ENCODE results near the gene FAM78B.
A peak's percentile ranks its signal among the peaks of the same experiment; 100 is the strongest.

Gene FAM78B

DNA sequence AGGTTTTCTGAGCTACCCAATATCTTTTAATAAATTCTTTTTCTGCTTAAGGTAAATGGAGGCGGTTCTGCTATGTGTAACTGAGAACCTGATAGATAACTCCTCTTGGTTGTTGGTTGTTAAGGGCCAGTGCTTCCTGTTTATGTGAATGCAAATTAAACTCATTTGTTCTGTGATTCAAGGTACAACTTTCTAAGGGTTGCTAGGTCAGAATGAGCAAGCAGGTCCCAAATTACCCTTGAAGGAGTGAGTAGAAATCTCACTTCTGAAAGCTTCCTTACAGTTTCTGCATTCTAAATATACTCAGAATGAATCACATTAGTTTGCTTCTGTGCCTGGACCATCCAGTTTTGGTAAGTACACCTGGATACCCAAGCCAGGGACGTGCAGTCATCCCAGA, 15.5 kb upstream of the FAM78B start:
- DNase-seq (ENCODE audit: insufficient read length) (no peak), FAIRE-seq (no peak)
- no peak for TF ChIP-seq POLR2A (IDR thresholded peaks at IDR 0.05; ENCODE audit: low read depth, low read length)
- TF ChIP-seq TAF1 (IDR thresholded peaks at IDR 0.05; ENCODE audit: borderline replicate concordance, low read depth, low read length) = no peak
- TF ChIP-seq POLR2AphosphoS5 (IDR thresholded peaks at IDR 0.05; ENCODE audit: low read depth, low read length) = no peak

- FAIRE-seq (no peak), DNase-seq (ENCODE audit: insufficient read length) (no peak)
- TF ChIP-seq POLR2AphosphoS5 (IDR thresholded peaks at IDR 0.05; ENCODE audit: low read depth, low read length) (no peak), TAF1 (IDR thresholded peaks at IDR 0.05; ENCODE audit: borderline replicate concordance, low read depth, low read length) (no peak), POLR2A (IDR thresholded peaks at IDR 0.05; ENCODE audit: low read depth, low read length) (no peak)
Measured at GRCh38 chr1:166176416-166176815, 9.6 kb upstream of the FAM78B start.

DNA sequence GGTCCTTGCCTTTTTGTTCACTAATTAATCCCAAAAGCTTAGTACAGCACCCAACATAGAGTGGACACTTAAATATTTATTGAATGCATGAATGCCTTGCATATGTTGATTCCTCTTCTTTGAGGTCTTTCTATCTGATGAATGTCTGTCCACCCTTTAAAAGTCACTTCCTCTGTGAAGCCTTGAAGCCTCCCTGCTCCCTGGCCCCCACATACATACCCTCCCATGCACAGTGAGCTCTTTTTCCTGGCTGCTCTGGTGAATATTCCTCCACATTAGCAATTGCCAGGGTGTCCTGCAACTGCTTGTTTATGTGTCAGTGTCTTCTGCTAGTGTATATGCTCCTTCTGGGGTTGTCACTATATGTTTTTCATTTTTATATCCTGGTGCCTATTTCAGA, 8.2 kb upstream of the FAM78B start:
- TF ChIP-seq POLR2AphosphoS5 (IDR thresholded peaks at IDR 0.05; ENCODE audit: low read depth, low read length) = no peak
- FAIRE-seq (no peak), DNase-seq (ENCODE audit: insufficient read length) (no peak)

DNA sequence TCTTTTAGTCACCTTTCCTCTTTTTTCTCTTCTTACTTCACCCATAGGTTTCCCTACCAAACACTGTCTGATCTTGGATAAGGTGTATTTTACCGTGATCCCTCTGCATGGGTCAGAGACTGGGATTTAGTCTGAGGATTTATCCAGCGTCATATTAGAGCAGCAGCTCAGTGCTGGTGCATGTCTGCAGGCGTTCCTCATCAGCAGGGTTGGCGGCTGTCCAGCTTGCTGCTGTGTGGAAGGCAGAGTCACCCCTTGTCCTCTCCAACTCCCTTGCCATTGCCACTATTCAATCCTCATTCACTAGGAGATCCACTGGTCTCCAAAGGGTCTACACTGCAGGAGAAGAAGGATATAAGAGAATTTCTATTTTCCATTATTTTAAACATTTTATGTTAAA, 7.3 kb upstream of the FAM78B start:
- TF ChIP-seq TAF1 (IDR thresholded peaks at IDR 0.05; ENCODE audit: borderline replicate concordance, low read depth, low read length) = no peak
- DNase-seq (ENCODE audit: insufficient read length) = no peak
- FAIRE-seq = no peak

DNA sequence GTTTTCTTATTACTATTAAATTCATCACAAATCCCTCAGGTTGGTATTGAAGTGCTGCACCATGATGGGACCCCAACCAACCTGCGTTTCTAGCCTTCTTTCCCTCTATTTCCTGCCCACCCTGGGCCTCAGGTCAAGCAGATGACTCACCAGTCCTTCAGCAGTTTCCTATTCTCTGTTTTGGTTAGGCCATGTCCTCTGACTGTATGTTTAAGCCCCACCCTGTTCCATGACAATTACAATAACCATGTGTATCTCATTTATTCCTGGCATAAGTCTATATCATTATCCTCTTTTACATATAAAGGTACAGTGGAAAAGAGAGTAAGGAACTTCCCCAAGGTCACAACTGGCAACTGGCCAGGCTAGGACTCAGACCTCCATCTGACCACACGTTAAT, 5.3 kb upstream of the FAM78B start:
- no peak for DNase-seq (ENCODE audit: insufficient read length)
- TF ChIP-seq POLR2A (IDR thresholded peaks at IDR 0.05; ENCODE audit: low read depth, low read length) (no peak), TAF1 (IDR thresholded peaks at IDR 0.05; ENCODE audit: borderline replicate concordance, low read depth, low read length) (no peak), POLR2AphosphoS5 (IDR thresholded peaks at IDR 0.05; ENCODE audit: low read depth, low read length) (no peak)
- FAIRE-seq = no peak

DNA sequence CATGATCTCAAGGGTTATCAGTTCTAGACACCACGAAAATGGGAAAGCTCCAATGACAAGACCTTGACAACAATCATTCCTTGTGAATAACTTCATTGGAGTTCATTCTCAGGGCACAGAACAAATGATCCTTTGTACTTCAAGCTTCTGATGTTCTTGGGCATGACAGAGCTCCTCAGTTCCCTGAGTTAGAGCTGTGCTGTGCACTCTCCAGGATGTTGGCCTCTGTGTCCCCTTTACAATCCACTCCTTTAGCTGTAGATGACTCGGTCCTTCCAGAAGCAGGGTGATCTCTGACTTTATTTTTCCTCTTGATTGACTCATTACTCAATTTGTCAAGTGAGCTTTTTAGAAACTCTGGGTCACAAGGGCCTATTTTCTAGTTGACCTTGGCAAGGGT, 3.9 kb upstream of the FAM78B start:
- DNase-seq (ENCODE audit: insufficient read length) (no peak), FAIRE-seq (no peak)
- TF ChIP-seq TAF1 (IDR thresholded peaks at IDR 0.05; ENCODE audit: borderline replicate concordance, low read depth, low read length) = no peak
- no peak for TF ChIP-seq POLR2AphosphoS5 (IDR thresholded peaks at IDR 0.05; ENCODE audit: low read depth, low read length)
- TF ChIP-seq POLR2A (IDR thresholded peaks at IDR 0.05; ENCODE audit: low read depth, low read length) = no peak

DNA sequence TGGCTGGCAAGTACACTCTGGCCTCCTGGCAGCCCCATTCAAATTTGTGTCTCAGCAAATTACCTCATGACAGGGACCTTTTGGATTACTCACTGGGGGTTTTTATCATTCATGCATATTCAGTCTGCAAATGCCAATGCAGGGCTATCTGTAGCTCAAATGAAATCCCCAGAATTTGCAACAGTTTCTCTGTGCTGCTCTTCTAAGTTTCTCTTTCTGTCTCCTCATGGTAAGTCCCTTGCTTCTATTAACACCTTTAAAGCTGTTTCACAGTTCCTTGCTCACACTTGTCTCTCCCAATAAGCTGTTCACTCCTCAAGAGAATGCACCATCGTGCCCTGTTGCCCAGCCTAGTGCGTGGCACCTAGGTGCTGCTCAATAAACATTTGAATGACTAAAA, 3.3 kb upstream of the FAM78B start:
- TF ChIP-seq POLR2AphosphoS5 (IDR thresholded peaks at IDR 0.05; ENCODE audit: low read depth, low read length) = no peak
- no peak for TF ChIP-seq TAF1 (IDR thresholded peaks at IDR 0.05; ENCODE audit: borderline replicate concordance, low read depth, low read length)
- no peak for TF ChIP-seq POLR2A (IDR thresholded peaks at IDR 0.05; ENCODE audit: low read depth, low read length)
- DNase-seq (ENCODE audit: insufficient read length) (no peak), FAIRE-seq (peak; percentile 87)

DNA sequence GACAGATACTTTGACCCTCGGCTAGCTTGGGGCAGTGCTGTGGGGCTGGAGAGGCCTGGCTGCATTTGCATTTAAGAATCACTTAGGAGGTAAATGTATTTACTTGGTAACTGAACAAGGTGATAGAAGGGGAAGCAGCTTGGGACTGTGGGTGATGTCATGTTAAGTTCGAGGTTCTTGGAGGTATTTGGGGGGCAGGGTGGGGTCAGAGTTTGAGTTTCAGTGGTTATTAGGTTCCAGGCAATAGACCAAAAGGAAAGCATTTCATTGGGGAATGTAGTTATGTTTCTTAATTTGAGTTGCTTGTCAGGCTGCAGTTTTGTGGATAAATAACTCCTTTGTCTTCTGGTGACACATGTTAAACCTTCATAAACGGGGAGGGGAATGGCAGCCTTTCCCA, 2.4 kb upstream of the FAM78B start:
- no peak for DNase-seq (ENCODE audit: insufficient read length)
- TF ChIP-seq POLR2AphosphoS5 (IDR thresholded peaks at IDR 0.05; ENCODE audit: low read depth, low read length) (no peak), POLR2A (IDR thresholded peaks at IDR 0.05; ENCODE audit: low read depth, low read length) (no peak), TAF1 (IDR thresholded peaks at IDR 0.05; ENCODE audit: borderline replicate concordance, low read depth, low read length) (no peak)
- FAIRE-seq = peak; percentile 33

- no peak for DNase-seq (ENCODE audit: insufficient read length)
- peak; percentile 53 for FAIRE-seq
- no peak for TF ChIP-seq POLR2A (IDR thresholded peaks at IDR 0.05; ENCODE audit: low read depth, low read length)
- TF ChIP-seq TAF1 (IDR thresholded peaks at IDR 0.05; ENCODE audit: borderline replicate concordance, low read depth, low read length) = no peak
- TF ChIP-seq POLR2AphosphoS5 (IDR thresholded peaks at IDR 0.05; ENCODE audit: low read depth, low read length) = no peak
Measured at GRCh38 chr1:166167572-166167925, 748 bp upstream of the FAM78B start.

- DNase-seq (ENCODE audit: insufficient read length) (peak; percentile 32), FAIRE-seq (no peak)
- TF ChIP-seq POLR2A (IDR thresholded peaks at IDR 0.05; ENCODE audit: low read depth, low read length) (no peak), TAF1 (IDR thresholded peaks at IDR 0.05; ENCODE audit: borderline replicate concordance, low read depth, low read length) (no peak), POLR2AphosphoS5 (IDR thresholded peaks at IDR 0.05; ENCODE audit: low read depth, low read length) (no peak)
Measured at GRCh38 chr1:166166329-166166697, 488 bp downstream of the FAM78B start.

DNA sequence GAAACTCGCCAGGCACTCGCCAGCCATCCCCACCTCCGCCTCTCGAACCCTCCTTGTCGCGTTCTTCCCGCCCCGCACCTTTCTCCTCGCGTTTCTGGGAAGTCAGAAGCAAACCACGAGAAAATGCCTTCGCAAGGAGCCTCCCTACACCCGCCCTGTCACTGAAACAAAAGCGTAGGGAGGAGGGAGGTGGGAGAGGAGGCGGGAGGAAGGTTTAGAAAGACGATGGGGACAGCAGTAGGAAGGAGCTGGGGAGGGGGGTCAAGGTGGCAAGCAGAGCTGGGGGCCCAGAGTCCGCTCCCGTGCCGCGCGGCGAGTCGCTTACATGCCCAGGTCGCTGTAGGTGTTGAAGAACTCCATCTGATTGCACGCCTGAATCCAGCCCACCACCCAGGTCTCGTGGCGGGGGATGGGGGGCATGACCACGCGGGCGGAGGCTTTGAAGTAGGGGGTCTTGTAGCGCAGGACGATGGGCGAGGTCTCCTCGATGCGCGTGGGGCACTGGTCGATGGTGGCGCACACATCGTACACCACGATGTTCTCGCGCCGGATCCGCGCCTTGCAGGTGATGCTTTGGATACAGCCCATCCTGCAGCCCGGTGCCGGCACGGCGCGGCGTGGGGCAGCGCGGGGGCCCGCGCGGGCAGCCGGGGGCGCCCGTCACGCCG, 1.0 kb downstream of the FAM78B start:
- no peak for TF ChIP-seq POLR2A (IDR thresholded peaks at IDR 0.05; ENCODE audit: low read depth, low read length)
- no peak for TF ChIP-seq POLR2AphosphoS5 (IDR thresholded peaks at IDR 0.05; ENCODE audit: low read depth, low read length)
- TF ChIP-seq TAF1 (IDR thresholded peaks at IDR 0.05; ENCODE audit: borderline replicate concordance, low read depth, low read length) = no peak
- peak; percentile 23 for DNase-seq (ENCODE audit: insufficient read length)
- peak; percentile 51 for FAIRE-seq

DNA sequence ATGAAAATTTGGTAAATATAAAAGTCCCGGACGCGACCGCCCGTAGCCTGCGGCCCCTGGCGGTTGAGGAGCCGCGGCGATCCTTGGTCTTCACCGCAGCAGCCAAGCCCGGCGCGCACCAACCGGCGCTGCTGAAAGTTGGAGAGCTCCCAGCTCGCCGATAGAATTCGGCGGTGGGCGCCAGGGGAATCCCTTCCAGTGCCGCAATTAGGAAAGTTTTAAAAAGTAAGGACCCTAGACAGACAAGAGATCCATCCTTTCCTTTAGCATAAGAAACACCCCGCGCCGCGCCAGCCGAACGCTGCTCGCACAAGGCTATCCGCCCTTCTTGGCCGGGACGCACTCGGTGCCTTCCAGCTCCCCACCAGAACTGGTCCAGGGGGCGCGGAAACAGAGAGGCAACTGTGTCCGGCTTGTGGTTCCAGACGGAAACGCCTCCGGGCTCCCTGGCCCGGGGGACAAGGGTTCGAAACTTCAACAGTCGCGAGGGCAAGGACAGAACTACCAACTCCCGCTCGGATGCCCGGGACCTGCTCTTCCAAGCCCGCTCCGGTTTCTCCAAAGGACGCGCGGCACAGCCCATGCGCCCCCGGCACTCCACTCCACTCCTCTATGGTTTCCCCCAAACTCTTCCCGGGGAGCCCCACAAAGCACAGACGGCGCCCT, 1.7 kb downstream of the FAM78B start:
- DNase-seq (ENCODE audit: insufficient read length) = peak; percentile 26
- FAIRE-seq = no peak
- TF ChIP-seq TAF1 (IDR thresholded peaks at IDR 0.05; ENCODE audit: borderline replicate concordance, low read depth, low read length) (no peak), POLR2AphosphoS5 (IDR thresholded peaks at IDR 0.05; ENCODE audit: low read depth, low read length) (no peak), POLR2A (IDR thresholded peaks at IDR 0.05; ENCODE audit: low read depth, low read length) (no peak)
